ENCODE data around the gene DRD2.

Gene DRD2

DNA sequence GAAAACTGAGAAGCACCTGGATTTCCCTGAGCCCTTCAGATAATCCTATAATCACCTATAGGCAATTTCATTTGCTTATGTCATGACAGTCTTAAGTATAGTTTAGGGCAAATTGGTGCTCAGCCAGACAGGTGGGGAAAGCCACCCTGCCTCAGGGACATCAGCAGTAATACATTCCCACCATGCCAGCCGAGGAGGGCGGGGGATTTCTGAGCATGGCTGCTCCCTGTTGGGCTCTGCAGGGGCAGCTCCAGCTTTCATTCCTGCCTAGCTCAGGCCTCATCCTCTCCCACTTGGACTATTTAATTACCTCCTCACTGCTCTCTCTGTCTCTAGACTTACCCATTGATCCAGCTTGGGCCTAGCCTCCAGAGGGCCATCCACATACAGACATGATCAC is 9.0 kb upstream of the DRD2 start:
- no peak for DNase-seq (ENCODE audit: low read depth)

- no peak for DNase-seq (ENCODE audit: low read depth)
Observed at GRCh38 chr11:113481672-113482071, 6.5 kb upstream of the DRD2 start.

GRCh38 chr11:113481226-113481625 is 6.0 kb upstream of the DRD2 start:
- no peak for DNase-seq (ENCODE audit: low read depth)

DNA sequence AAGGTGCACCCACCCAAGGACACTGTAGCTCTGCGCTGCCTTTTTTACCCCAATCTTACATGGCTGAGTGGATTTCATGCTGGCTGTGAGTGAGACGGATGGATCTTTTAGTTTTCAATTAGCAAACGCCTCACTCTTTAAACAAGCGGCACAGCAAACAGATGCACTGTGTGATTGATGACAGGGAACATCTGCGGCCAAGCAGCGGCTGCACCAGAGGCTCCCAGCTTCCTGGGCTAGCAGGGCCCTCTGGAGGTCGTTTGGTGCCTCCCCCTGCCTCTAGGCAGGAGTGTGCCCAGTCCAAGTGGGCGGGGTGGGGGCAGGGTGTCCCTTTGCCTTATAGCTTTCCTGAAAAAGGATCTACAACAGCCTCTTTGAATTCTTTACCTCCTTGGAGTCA is 2.1 kb upstream of the DRD2 start:
- DNase-seq (ENCODE audit: low read depth), result no peak

DNA sequence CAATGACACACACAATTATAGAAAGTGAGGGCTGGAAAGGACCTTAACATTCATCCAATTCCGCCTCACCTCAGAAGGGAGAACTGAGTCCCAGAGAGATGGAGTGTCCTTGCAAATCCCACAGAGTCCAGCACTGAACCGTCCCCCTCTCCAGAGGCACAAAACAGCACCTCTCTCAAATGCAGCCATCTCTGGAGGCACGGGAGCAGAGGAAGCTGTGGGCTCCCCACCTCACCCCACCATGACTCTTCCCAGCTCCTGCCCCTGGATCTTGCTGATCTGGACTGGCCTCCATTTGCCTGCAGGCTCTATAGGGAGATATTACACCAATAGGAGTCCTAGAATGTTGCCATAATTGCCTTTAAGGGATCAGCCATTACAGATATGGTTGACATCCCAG is 1.4 kb upstream of the DRD2 start:
- DNase-seq (ENCODE audit: low read depth), result no peak

GRCh38 chr11:113474362-113475159 is 637 bp downstream of the DRD2 start:
- DNase-seq (ENCODE audit: low read depth), result no peak

GRCh38 chr11:113473983-113474361 is 1.2 kb downstream of the DRD2 start:
- DNase-seq (ENCODE audit: low read depth), result no peak

DNA sequence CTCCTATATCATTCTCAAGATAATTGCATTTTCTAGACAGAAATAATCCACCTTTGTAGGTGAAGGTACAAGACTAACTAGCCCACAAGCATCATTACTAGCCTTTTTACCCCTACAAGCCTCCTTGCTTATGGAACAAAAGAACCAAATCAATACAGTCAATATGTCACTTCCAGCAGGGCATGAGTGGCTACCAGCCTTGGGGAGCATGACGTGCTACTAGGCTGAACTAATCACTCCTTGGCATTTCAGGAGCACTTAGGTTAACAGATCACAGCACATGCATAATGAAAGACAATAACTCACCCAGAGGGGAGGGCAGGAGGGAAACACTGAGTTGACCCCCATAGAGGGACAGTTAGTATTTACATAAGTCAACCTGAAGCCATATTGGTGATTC is 2.7 kb downstream of the DRD2 start:
- no peak for DNase-seq (ENCODE audit: low read depth)

GRCh38 chr11:113470233-113470632 is 5.0 kb downstream of the DRD2 start:
- DNase-seq (ENCODE audit: low read depth), result no peak

GRCh38 chr11:113468726-113469345 is 6.4 kb downstream of the DRD2 start:
- DNase-seq (ENCODE audit: low read depth), result no peak

DNA sequence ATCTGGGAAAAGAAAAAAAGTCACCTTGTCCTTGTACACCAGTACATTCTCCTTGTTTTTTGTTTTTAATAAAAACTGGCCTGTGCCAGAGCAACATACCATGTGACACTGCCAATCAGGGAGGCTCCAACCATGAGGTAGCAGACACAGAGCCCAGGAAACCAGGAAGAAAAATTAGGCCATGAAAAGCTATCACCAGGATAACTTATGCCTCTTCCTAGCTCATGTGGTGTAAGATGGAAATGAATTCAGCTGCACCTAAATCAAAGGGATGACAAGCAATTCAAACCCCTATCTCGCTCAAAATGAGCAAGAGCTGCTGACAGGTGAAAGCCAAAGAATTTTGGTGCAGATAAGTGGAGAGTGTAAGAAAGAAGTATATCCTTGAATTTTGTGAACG is 7.7 kb downstream of the DRD2 start:
- no peak for DNase-seq (ENCODE audit: low read depth)

DNA sequence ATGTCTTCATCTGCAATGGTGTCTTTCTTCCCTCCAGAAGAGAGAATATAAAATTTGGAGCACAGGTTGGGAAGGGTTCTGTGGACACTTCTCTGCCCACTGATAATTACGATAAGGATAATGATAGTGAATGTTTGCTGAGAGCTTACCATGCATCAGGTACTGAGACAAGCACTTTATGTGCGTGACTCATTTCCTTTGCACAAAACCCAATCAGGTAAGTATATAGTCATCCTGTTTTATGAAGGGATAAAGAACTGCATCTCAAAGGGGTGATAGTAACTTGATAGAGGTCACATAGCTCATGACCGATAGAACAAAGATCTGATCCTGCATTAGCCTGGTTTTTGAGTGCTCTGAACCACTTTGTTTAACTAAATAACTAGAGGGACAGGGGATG is 9.4 kb downstream of the DRD2 start:
- DNase-seq (ENCODE audit: low read depth), result no peak

- no peak for DNase-seq (ENCODE audit: low read depth)
Observed at GRCh38 chr11:113464416-113464815, 10.8 kb downstream of the DRD2 start.

DNA sequence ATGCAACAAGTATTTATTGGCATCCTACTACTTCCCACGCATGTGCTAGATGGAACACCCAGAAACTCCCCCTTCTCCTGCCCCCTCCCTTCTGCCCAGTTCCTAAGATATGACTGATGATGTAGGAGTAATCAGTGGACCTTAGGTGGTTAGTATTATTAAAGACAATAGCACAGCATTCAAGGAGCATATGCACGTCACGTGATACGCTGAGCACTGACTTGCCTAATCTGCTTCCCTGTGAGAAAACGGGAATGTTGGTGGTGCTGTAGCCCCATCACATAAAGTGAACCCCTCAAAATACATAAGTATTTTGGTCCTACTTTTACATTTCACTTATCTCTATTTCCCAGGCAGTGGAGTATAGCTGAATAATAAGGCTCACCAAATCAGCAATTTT is 12.4 kb downstream of the DRD2 start:
- no peak for DNase-seq (ENCODE audit: low read depth)

DNA sequence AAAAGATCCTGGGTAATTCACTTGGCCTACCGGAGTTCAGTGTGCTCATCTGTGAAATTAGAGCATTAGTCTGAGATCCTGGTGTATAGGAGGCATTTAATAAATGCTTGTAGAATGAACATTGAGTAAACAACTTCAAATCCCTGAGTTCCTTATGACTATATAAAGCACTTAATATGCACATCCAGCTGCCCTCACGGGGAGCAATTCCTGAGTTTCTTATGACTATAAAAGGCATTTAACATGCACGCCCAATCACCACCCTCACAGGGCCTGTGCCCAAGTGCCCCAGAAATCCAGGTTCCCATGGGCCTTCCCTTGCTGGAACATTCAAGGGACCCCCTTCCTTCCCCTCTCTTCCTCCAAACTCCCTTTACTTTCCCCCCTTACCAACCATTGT is 13.6 kb downstream of the DRD2 start:
- DNase-seq (ENCODE audit: low read depth), result no peak

- DNase-seq (ENCODE audit: low read depth), result no peak
Observed at GRCh38 chr11:113460469-113460868, 14.7 kb downstream of the DRD2 start.

GRCh38 chr11:113458189-113458588 is 17.0 kb downstream of the DRD2 start:
- DNase-seq (ENCODE audit: low read depth), result no peak

GRCh38 chr11:113457784-113458183 is 17.4 kb downstream of the DRD2 start:
- no peak for DNase-seq (ENCODE audit: low read depth)

- DNase-seq (ENCODE audit: low read depth), result no peak
Observed at GRCh38 chr11:113454455-113454854, 20.7 kb downstream of the DRD2 start.

DNA sequence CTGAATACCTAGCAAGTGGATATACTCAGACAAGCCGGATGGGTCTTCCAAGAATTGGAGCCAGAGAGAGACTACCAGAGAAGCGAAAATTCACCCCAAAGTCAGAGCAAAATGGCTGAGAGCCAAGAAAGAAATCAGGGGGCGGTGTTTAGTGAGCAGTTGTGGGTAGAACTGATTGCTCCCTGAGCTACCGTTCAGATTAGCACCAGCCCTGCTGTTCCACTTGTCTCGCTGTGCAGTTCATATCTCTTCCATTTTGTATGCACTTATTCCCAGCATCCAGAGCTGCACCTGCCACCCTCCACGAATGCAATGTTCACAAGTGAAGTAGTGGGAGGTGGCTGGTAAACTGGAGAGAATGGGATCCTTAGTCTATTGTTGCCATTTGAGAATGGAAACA is 25.5 kb downstream of the DRD2 start:
- DNase-seq (ENCODE audit: low read depth), result no peak

GRCh38 chr11:113448316-113448677 is 26.9 kb downstream of the DRD2 start:
- DNase-seq (ENCODE audit: low read depth), result no peak

DNA sequence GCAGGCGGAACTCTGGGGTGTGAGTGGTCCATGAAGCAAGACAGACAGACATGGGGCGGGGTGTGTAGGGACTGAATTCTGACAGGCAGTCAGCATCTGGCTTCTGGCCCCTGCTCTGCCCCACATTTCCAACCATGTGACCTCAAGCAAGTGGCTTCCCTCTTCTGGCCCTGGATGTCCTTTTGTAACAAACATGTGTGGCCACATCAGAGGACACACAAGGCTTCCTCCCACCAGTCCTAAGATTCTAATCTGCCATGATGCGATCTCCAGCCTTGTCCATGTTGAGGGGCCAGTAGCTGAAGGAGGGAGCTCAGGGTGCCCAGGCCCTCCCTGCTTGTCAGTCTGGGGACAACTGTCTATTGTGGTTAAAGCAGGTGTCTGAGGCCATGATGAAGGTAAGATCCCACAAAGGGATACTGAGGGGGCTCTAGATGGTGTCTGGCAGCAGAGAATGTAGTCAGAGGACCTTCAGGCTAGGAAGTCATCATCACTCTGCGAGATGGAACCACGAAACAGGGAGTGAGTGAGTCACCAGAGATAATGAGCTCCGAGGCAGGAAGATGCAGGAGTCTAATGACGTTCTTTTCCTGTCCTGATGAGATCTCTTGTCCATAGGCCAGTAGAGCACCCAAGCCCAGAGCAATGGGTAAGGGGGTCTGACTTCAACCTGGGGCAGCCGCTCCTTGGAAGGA is 27.4 kb downstream of the DRD2 start:
- DNase-seq (ENCODE audit: low read depth), result no peak

GRCh38 chr11:113446938-113447337 is 28.3 kb downstream of the DRD2 start:
- no peak for DNase-seq (ENCODE audit: low read depth)

- DNase-seq (ENCODE audit: low read depth), result no peak
Observed at GRCh38 chr11:113446112-113446511, 29.1 kb downstream of the DRD2 start.
